Activated CD4-positive, alpha-beta T cell treated with anti-CD3 and anti-CD28 coated beads, Interleukin-2, amount 10 ng/mL, durations not matched to agents 24 days and 14 days (primary cell): Measurements from ENCODE around the gene ZDHHC1. TPM values are rescaled to one million over a fixed set of nuclear protein-coding genes. Genes with fewer than 3 reads are reported as not detected.
A peak's percentile ranks its signal among the peaks of the same experiment; 100 is the strongest.

Experiments used
- DNase-seq: peaks from one replicate; pipeline ENCODE4 v3.0.0; 2022
- H3K27ac Mint-ChIP-seq: one replicate; pipeline ENCODE4 v1.8.0; 2022; ENCODE audit warnings: mild to moderate bottlenecking, mixed read lengths
- H3K27me3 Mint-ChIP-seq: one replicate; pipeline ENCODE4 v1.8.0; 2022; ENCODE audit warnings: mixed read lengths
- H3K36me3 Mint-ChIP-seq: one replicate; pipeline ENCODE4 v1.8.0; 2022; ENCODE audit warnings: low read depth, mild to moderate bottlenecking, mixed read lengths
- H3K4me1 Mint-ChIP-seq: one replicate; pipeline ENCODE4 v1.8.0; 2021; ENCODE audit warnings: mixed read lengths
- H3K4me3 Mint-ChIP-seq: one replicate; pipeline ENCODE4 v1.8.0; 2022; ENCODE audit warnings: mild to moderate bottlenecking, moderate library complexity, mixed read lengths
- H3K9me3 Mint-ChIP-seq: one replicate; pipeline ENCODE4 v1.8.0; 2021; ENCODE audit warnings: mixed read lengths
- intact Hi-C: fragments of 100-400 bp; cut with micrococcal nuclease; formaldehyde crosslinking; loops from one replicate; pipeline ENCODE4 v1.15.1; 2023
- total RNA-seq: library from RNA; stranded (reverse); gene quantifications from 2 replicates; pipeline ENCODE4 v1.2.3, GENCODE V29; 2022

Gene ZDHHC1
- total RNA-seq, 1 donor from 2014 or later = 0.54 TPM

DNA sequence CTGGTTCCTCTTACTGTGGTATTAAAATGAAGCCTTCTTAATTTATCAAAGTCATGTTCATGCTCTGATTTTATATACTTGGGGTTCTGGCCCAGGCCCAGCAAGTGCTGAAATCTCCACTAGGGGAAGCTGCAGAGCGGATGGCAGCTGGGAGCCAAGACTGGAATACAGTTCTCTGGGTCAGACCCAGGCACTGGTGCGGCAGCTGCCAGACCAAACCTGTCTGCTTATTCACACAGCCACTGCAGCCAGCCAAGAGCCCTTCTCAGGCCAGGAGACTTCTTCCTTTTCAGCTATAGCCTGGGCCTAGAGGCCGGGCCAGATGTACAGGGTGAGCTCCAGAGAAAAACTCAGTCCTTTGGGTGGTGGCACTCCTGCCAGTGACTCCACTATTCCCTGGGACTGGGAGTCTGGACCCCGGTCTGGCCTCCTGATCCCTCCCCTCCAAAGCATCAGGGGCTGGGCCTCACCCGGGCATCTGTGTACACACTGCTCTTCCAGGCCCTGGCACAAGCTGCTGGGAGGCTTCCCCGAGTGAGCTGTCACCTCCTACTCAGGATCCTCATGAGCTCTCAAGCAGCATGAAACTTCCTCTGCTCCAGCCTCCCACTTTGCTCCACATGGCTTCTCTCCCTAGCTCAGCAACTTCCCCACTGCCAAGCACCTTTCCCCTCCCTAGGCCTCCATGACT is 40.3 kb upstream of the ZDHHC1 start:
- Mint-ChIP-seq H3K4me1 (peaks cover 4% of the 10 kb centered on the region), H3K36me3 (peaks cover 3% of the 10 kb centered on the region), H3K27me3 (no peaks in the 10 kb centered on the region), H3K4me3 (no peak overlapping the region), H3K9me3 (no peaks in the 10 kb centered on the region), H3K27ac (no peak overlapping the region)
- intact Hi-C loops = no loop called here
- no peak for DNase-seq

GRCh38 chr16:67454852-67455251 is 38.6 kb upstream of the ZDHHC1 start:
- H3K36me3 Mint-ChIP-seq = peaks cover 2% of the 10 kb centered on the region
- H3K4me3 Mint-ChIP-seq = no peak overlapping the region
- H3K4me1 Mint-ChIP-seq = peaks cover 4% of the 10 kb centered on the region
- intact Hi-C loops = no loop called here
- no peak for DNase-seq
- no peak overlapping the region for H3K27ac Mint-ChIP-seq
- H3K9me3 Mint-ChIP-seq = no peaks in the 10 kb centered on the region
- H3K27me3 Mint-ChIP-seq = no peaks in the 10 kb centered on the region

DNA sequence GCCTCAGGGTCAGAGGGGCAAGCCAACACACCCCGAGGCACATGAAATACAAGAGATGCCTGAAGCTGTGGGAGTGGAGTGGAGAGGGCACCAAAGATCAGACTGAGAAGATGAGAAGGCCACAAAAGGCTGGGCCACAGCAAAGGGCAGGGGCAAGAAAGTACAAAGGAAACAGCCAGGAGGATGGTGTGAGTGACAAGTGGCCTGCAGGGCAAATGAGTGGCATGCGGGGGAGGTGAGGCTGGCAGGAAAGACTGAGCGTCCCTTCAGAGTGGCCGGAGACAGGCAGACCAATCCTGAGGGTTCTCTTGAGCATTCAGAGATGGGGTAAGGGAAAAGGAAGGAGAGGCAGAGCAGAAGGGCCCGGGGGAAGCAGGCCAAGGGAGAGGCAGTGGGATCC is 37.8 kb upstream of the ZDHHC1 start:
- DNase-seq = no peak
- Mint-ChIP-seq H3K4me1 (peaks cover 4% of the 10 kb centered on the region), H3K36me3 (peaks cover 3% of the 10 kb centered on the region), H3K9me3 (no peaks in the 10 kb centered on the region), H3K27ac (no peak overlapping the region), H3K4me3 (no peak overlapping the region), H3K27me3 (no peaks in the 10 kb centered on the region)
- intact Hi-C loops = no loop called here

DNA sequence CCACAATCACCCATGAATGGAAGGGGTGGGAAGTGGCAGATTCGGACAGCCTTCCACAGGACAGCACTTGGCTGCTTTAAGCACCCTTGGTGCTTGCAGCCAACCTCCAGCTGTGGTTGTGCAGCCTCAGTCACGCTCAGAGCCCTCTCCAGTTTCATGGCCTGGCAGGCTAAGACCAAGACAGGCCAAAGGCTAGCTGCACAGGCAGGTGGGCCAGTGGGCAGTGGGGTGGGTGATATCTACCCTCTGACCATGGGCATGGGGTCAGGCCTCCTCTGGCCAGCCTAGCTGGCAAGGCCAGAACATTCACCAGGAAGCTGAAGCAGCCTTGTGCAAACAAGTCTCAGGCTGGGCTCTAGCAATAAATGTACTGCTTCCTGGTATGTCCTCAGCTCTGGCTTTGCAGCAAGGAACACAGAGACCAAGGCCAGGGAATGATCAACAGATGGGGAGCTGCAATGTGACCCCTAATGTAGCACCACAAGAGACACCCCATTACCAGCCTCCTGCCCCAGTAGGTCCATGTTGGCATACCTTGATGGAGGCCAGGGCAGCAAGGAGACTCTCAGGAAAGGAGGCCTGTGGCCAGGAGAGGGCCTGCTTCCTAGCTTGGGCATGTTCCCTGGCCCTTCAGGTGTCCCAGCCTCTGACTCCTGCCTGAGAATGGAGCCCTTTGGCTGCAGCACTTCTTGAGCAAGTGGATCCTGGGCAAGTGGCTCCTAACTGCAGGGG is 35.6 kb upstream of the ZDHHC1 start:
- H3K36me3 Mint-ChIP-seq = peaks cover 2% of the 10 kb centered on the region
- no peaks in the 10 kb centered on the region for H3K9me3 Mint-ChIP-seq
- no peaks in the 10 kb centered on the region for H3K27me3 Mint-ChIP-seq
- no peak for DNase-seq
- peaks cover 1% of the 10 kb centered on the region for H3K4me1 Mint-ChIP-seq
- H3K4me3 Mint-ChIP-seq = no peak overlapping the region
- no peak overlapping the region for H3K27ac Mint-ChIP-seq
- intact Hi-C loops = no loop called here

DNA sequence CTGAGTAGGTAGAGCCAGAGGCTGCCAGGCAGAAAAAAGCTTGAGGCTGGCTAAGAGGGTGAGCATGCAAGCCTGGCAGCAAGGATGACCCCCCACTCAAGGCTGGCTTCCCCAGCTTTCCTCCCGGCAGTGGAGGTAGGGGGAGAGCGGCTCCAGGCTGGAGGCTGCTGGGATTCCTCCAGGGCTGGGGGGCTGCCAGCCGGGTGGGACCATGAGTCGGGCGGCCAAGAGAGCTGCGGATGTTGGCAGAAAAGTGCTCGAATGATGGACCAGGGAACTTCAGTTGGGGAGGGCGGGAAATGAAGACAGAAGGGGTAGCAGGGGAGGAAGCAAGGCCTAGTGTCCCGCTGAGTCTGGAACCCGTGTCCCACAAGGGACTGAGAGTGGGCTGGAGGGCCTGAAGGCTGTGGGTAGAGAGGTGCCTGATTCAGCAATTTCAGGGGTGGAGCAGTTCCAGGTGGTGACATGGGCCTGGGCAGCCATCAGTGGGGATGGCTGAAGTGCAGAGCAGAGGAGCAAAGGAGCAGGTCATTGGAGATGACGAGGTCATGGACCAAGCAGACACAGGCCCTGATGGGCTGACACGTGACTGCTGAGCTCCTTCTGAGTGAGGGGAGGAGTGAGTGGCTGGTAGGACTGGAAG is 34.9 kb upstream of the ZDHHC1 start:
- Mint-ChIP-seq H3K4me1 (peaks cover 1% of the 10 kb centered on the region), H3K4me3 (no peak overlapping the region), H3K27me3 (no peaks in the 10 kb centered on the region), H3K9me3 (no peaks in the 10 kb centered on the region), H3K36me3 (peaks cover 2% of the 10 kb centered on the region), H3K27ac (no peak overlapping the region)
- DNase-seq = no peak
- intact Hi-C loops = no loop called here

DNA sequence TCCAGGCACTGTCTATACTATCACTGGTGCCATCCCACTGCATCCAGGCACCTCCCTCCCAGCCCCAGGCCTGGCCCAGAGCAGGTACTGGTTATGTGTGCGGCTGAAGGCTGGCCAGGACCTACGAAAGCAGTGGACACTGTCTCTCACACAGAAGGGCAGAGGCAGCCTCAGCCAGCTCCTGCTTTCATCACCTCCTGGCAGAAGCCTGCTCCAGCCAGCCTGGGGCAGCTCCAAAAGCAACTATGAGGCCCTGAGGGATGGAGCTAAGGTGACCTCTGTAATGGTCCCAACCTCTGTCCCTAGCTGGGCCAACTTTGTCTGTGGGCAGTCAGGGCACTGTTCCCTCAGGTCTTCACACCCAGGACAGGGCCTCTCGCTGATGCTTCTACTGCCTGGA is 33.5 kb upstream of the ZDHHC1 start:
- Mint-ChIP-seq H3K4me1 (peaks cover 1% of the 10 kb centered on the region), H3K27ac (no peak overlapping the region), H3K27me3 (no peaks in the 10 kb centered on the region), H3K9me3 (no peaks in the 10 kb centered on the region), H3K36me3 (peaks cover 2% of the 10 kb centered on the region), H3K4me3 (no peak overlapping the region)
- no peak for DNase-seq
- intact Hi-C loops = no loop called here

DNA sequence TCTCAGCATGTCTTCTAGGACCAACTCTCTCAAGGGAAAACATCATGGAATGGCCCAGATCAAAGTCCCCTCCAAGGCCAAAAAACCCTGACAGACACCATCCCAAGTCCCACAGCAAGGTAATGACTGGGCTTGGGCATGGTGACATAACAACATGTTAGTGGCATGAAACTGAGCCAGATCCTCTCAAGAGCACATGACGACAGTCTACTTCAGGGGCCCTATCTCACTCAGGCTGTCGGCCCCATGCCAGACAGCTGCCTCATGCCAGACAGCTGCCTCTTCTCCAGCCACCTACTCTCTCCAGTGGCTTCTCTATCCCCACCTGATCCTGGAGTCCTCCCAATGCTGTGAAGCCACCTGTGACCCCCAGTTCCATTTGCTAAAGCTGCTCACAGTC is 33.1 kb upstream of the ZDHHC1 start:
- peaks cover 2% of the 10 kb centered on the region for H3K36me3 Mint-ChIP-seq
- no peaks in the 10 kb centered on the region for H3K27me3 Mint-ChIP-seq
- H3K27ac Mint-ChIP-seq = no peak overlapping the region
- intact Hi-C loops = no loop called here
- no peak for DNase-seq
- H3K4me1 Mint-ChIP-seq = peaks cover 1% of the 10 kb centered on the region
- H3K4me3 Mint-ChIP-seq = no peak overlapping the region
- no peaks in the 10 kb centered on the region for H3K9me3 Mint-ChIP-seq

DNA sequence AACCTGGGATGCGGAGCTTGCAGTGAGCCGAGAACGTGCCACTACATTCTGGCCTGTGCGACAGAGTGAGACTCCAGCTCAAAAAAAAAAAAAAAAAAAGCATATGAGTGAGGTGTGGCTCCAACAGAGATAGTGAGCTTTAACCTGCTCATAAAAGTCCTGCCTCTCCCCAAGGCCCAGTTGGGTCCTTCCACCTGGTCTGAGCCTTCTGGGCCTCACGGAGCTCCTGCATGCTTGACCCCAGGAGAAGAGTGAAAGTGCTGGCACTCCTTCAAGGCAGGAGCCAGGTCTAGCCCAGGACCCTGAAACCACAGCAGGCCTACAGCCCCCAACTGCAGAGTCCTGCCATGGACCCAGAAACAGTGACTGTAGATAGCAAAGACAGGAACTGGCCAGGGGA is 32.3 kb upstream of the ZDHHC1 start:
- no peak overlapping the region for H3K4me3 Mint-ChIP-seq
- no peak overlapping the region for H3K27ac Mint-ChIP-seq
- H3K36me3 Mint-ChIP-seq = peaks cover 2% of the 10 kb centered on the region
- intact Hi-C loops = no loop called here
- DNase-seq = no peak
- no peaks in the 10 kb centered on the region for H3K27me3 Mint-ChIP-seq
- H3K9me3 Mint-ChIP-seq = no peaks in the 10 kb centered on the region
- peaks cover 1% of the 10 kb centered on the region for H3K4me1 Mint-ChIP-seq

DNA sequence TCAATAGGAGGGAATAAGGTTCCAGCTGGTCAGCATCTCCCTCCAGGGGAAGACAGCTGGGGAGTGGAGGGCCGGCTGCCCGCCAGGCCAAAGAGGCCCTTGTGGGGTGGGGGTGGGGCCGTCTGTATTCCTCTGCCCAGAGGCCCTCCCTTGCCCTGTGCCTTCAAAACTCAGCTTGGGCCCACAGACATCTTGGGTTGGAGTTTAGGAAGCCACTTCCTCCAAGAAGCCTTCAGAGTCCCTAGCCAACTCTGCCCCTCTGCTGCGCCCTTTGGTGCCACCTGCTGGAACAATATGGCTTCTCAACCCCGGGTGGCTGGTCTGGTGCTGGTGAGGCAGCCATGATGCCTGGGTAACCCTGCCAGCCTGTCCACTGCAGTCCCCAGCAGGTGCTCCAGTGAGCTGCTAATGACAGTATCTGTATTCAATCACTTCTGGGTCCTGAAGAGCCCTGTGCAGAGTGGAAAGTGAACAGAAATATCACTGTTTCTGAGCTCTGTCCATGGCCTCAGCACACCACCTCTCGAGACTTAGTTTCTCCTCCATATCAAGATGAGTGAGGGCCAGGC is 31.3 kb upstream of the ZDHHC1 start:
- Mint-ChIP-seq H3K27ac (no peak overlapping the region), H3K4me1 (no peaks in the 10 kb centered on the region), H3K9me3 (no peaks in the 10 kb centered on the region), H3K36me3 (peaks cover 2% of the 10 kb centered on the region), H3K4me3 (no peak overlapping the region), H3K27me3 (no peaks in the 10 kb centered on the region)
- intact Hi-C loops = loop anchor here (1.0 kb wide), 1 partner anchor 19 kb away; no protein-coding TSS in a partner anchor
- DNase-seq = peak; percentile 93

GRCh38 chr16:67446968-67447507 is 30.8 kb upstream of the ZDHHC1 start:
- intact Hi-C loops = loop anchor here (1.0 kb wide), 1 partner anchor 19 kb away; no protein-coding TSS in a partner anchor
- H3K36me3 Mint-ChIP-seq = peaks cover 2% of the 10 kb centered on the region
- H3K9me3 Mint-ChIP-seq = no peaks in the 10 kb centered on the region
- no peaks in the 10 kb centered on the region for H3K4me1 Mint-ChIP-seq
- no peak overlapping the region for H3K4me3 Mint-ChIP-seq
- no peaks in the 10 kb centered on the region for H3K27me3 Mint-ChIP-seq
- DNase-seq = no peak
- no peak overlapping the region for H3K27ac Mint-ChIP-seq

DNA sequence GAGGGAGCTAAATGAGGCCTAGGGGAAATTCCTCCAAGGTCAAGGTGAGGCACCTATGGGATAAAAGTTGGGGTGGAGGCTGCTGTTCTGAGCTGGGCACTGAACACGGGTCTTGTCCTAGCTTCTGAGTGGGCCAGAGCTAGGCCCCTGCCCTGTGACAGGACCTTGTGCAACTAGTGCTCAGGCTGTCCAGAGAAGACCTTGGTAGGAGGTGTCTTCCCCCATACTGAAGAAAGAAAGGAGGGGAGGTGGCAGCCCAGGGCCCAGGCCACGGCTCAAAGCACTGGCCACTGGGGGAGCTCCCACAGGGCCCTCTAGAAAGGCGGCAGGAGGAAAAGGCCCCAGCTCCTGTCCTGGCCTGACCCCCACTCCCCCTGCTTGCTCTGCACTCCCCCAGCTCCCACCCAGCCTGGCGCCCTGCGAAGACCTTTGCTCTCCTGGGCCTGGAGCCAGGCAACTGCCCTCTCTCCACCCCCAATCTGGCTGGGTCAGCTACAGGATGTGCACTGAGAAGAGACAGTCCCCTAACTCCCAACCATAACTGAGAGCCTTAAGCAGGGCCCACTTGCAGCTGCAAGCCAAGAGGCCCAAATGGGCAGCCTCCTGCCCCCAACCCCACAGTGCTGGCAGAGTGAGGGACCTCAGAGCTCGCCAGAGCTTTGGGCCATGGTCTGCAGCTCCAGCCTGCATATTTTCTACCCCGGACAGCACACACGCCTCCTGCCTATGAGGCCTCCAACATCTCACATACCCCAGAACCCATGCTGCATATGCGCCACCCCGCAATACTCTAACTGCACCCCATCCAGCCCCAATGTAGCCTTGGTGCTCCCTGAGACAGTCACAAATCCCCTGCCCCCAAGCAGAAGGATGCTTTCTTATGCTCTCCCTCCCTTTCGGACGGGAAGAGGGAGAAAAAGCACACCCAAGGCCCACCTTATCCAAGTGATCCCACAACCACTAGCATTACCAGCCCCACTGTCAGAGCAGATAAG is 29.9 kb upstream of the ZDHHC1 start:
- DNase-seq = no peak
- Mint-ChIP-seq H3K36me3 (peaks cover 2% of the 10 kb centered on the region), H3K4me1 (no peaks in the 10 kb centered on the region), H3K4me3 (no peak overlapping the region), H3K9me3 (no peaks in the 10 kb centered on the region), H3K27ac (no peak overlapping the region), H3K27me3 (no peaks in the 10 kb centered on the region)
- intact Hi-C loops = no loop called here

DNA sequence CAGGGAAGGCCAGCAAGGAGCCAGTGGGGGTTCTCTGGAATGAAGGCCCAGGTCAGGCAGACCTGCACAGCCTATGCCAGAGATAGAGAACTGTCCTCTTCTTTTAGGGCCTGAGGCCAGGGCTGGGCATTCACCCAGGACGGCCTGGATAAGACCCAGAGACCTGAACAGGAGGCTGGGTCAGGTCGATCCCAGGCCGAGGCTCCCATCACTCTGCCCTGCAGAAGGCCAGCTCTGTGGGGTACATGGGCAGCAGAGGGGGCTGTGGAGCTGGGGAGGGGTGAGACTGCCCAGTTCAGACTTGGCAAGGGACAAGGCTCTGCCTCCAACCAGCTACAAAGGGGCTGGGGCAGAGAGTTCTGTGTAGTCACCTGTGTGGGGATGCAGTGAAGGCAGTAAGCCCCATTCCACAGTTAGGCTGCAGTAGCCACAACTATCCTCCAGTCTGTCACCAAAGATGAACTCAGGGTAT is 29.2 kb upstream of the ZDHHC1 start:
- DNase-seq = no peak
- intact Hi-C loops = no loop called here
- no peak overlapping the region for H3K27ac Mint-ChIP-seq
- no peak overlapping the region for H3K4me3 Mint-ChIP-seq
- no peaks in the 10 kb centered on the region for H3K27me3 Mint-ChIP-seq
- no peaks in the 10 kb centered on the region for H3K4me1 Mint-ChIP-seq
- no peaks in the 10 kb centered on the region for H3K9me3 Mint-ChIP-seq
- H3K36me3 Mint-ChIP-seq = peaks cover 2% of the 10 kb centered on the region

DNA sequence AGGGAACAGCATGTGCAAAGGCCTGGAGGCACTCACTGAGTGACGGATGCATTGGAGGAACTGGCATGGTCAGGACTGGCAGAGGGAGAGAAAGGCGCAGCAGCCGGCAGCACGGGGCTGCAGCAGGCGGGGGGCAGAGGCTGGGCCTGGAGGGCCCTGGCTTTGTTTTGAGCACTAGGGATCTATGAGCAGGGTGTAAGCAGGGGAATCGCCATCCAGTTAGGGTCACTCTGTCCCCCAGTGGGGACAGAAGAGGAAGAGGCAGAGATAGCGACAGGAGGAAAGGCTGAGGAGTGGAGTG is 28.8 kb upstream of the ZDHHC1 start:
- Mint-ChIP-seq H3K4me3 (no peak overlapping the region), H3K27me3 (no peaks in the 10 kb centered on the region), H3K27ac (no peak overlapping the region), H3K36me3 (peaks cover 2% of the 10 kb centered on the region), H3K4me1 (no peaks in the 10 kb centered on the region), H3K9me3 (no peaks in the 10 kb centered on the region)
- no peak for DNase-seq
- intact Hi-C loops = no loop called here
